GM12878 (cell line): Measurements from ENCODE around the gene GALNT16. TPM values are rescaled to one million over a fixed set of nuclear protein-coding genes. Genes with fewer than 3 reads are reported as not detected.

Experiments used
- ATF7 ChIP-seq: fragments of 450-650 bp; IDR thresholded peaks from 2 replicates; pipeline ENCODE4 v1.6.1; 2016; ENCODE audit warnings: low read depth, mild to moderate bottlenecking
- BCL11A ChIP-seq: IDR thresholded peaks from 2 replicates; pipeline ENCODE4 v1.6.1; 2011; ENCODE audit warnings: low read depth, low read length
- BHLHE40 ChIP-seq, 2 experiments: fragments of 450-650 bp in 1 of 2; IDR thresholded peaks; 2 replicates each; pipeline ENCODE4 v1.6.1; 2011 to 2017; ENCODE audit warnings: low read depth in 2 of 2, borderline replicate concordance in 1 of 2, improper control_type of control experiment in 1 of 2, low read length in 1 of 2, mild to moderate bottlenecking in 1 of 2
- FOXM1 ChIP-seq: IDR thresholded peaks from 2 replicates; pipeline ENCODE4 v1.6.1; 2012; ENCODE audit warnings: low read depth, mild to moderate bottlenecking, inconsistent platforms, low read length, moderate library complexity
- KDM1A ChIP-seq: fragments of 200-600 bp; sonication (generic); IDR thresholded peaks from 2 replicates; pipeline ENCODE4 v1.6.1; 2016; ENCODE audit warnings: borderline replicate concordance
- KLF5 ChIP-seq: fragments of 450-650 bp; IDR thresholded peaks from 2 replicates; pipeline ENCODE4 v1.6.1; 2014; ENCODE audit warnings: mild to moderate bottlenecking; ENCODE audit not compliant: partially characterized antibody
- NFYA ChIP-seq: IDR thresholded peaks from 2 replicates; pipeline ENCODE4 v1.6.1; 2011; ENCODE audit warnings: low read depth, mild to moderate bottlenecking, low read length, improper control_type of control experiment, borderline replicate concordance
- NR2C2 ChIP-seq: IDR thresholded peaks from 2 replicates; pipeline ENCODE4 v1.6.1; 2011; ENCODE audit warnings: borderline replicate concordance, low read depth; ENCODE audit not compliant: control insufficient read depth, insufficient read length
- SPI1 ChIP-seq: IDR thresholded peaks from 2 replicates; pipeline ENCODE4 v1.6.1; 2011; ENCODE audit warnings: low read depth, mild to moderate bottlenecking, low read length, moderate library complexity, borderline replicate concordance; ENCODE audit not compliant: insufficient read depth
- ZBTB40 ChIP-seq: fragments of 450-650 bp; IDR thresholded peaks from 2 replicates; pipeline ENCODE4 v1.6.1; 2016; ENCODE audit warnings: mild to moderate bottlenecking, moderate library complexity, borderline replicate concordance
- ZSCAN29 ChIP-seq: fragments of 450-650 bp; IDR thresholded peaks from 2 replicates; pipeline ENCODE4 v1.6.1; 2017; ENCODE audit warnings: mild to moderate bottlenecking, moderate library complexity
- polyA plus RNA-seq, 11 experiments: library from polyadenylated mRNA; depleted of rRNA in 4 of 11; unstranded in 6 of 11; stranded (reverse) in 5 of 11; fragments of >200 nt; fragmentation: Nextera tagmentation in 4 of 11; fragmentation: Illumina TruSeq in 1 of 11; extraction: Ambion mirVana in 4 of 11; extraction: Trizol in 1 of 11; gene quantifications; 1 replicate in 1 of 11; 2 replicates in 10 of 11; pipeline versions ENCODE4 v1.2.1 to v1.2.3, GENCODE V29; 2011 to 2016; ENCODE audit warnings: inconsistent platforms in 2 of 11, missing spikeins in 2 of 11, low read depth in 1 of 11
- total RNA-seq, 4 experiments: library from RNA; depleted of rRNA in 3 of 4; stranded (reverse); fragments of >200 nt in 3 of 4; fragmentation: Illumina TruSeq in 1 of 4; extraction: Trizol in 1 of 4; gene quantifications; 2 replicates each; pipeline versions ENCODE4 v1.2.1 to v1.2.3, GENCODE V29; 2013 to 2021
- TF ChIP-seq, protein P1 (sequence below): IDR thresholded peaks from 2 replicates; pipeline ENCODE4 v1.6.1; 2011; ENCODE audit warnings: low read depth, low read length, improper control_type of control experiment, borderline replicate concordance
- TF ChIP-seq, protein P2 (sequence below): fragments of 450-650 bp; IDR thresholded peaks from 2 replicates; pipeline ENCODE4 v1.6.1; 2017; ENCODE audit warnings: mild to moderate bottlenecking, moderate library complexity

Gene GALNT16
- total and polyA plus RNA-seq, 10 of the 15 experiments (the other 5 are each of a cell fraction or from before 2014, with no cell fraction given) = under 0.01 to 0.08 (median 0.03) TPM; not detected in 3

GRCh38 chr14:69355607-69356281 lies 95.8 kb downstream of the GALNT16 start (continued):
- TF ChIP-seq NR2C2 (no peak), SPI1 (no peak), BHLHE40 (IDR thresholded peaks at IDR 0.05; ENCODE audit: borderline replicate concordance in 1 of 2, low read depth in 2 of 2, low read length in 1 of 2) (no peak), KDM1A (no peak), FOXM1 (no peak), BCL11A (no peak), NFYA (no peak), ZSCAN29 (no peak), KLF5 (no peak), ATF7 (peak; percentile 82; the same call in 1 of the 2 replicates), ZBTB40 (no peak)
- TF ChIP-seq, protein P1, sequence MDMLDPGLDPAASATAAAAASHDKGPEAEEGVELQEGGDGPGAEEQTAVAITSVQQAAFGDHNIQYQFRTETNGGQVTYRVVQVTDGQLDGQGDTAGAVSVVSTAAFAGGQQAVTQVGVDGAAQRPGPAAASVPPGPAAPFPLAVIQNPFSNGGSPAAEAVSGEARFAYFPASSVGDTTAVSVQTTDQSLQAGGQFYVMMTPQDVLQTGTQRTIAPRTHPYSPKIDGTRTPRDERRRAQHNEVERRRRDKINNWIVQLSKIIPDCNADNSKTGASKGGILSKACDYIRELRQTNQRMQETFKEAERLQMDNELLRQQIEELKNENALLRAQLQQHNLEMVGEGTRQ = no peak
- TF ChIP-seq, protein P2, sequence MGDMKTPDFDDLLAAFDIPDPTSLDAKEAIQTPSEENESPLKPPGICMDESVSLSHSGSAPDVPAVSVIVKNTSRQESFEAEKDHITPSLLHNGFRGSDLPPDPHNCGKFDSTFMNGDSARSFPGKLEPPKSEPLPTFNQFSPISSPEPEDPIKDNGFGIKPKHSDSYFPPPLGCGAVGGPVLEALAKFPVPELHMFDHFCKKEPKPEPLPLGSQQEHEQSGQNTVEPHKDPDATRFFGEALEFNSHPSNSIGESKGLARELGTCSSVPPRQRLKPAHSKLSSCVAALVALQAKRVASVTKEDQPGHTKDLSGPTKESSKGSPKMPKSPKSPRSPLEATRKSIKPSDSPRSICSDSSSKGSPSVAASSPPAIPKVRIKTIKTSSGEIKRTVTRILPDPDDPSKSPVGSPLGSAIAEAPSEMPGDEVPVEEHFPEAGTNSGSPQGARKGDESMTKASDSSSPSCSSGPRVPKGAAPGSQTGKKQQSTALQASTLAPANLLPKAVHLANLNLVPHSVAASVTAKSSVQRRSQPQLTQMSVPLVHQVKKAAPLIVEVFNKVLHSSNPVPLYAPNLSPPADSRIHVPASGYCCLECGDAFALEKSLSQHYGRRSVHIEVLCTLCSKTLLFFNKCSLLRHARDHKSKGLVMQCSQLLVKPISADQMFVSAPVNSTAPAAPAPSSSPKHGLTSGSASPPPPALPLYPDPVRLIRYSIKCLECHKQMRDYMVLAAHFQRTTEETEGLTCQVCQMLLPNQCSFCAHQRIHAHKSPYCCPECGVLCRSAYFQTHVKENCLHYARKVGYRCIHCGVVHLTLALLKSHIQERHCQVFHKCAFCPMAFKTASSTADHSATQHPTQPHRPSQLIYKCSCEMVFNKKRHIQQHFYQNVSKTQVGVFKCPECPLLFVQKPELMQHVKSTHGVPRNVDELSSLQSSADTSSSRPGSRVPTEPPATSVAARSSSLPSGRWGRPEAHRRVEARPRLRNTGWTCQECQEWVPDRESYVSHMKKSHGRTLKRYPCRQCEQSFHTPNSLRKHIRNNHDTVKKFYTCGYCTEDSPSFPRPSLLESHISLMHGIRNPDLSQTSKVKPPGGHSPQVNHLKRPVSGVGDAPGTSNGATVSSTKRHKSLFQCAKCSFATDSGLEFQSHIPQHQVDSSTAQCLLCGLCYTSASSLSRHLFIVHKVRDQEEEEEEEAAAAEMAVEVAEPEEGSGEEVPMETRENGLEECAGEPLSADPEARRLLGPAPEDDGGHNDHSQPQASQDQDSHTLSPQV = no peak
- TF ChIP-seq, all 136 proteins: peak for 6
